EL (cell line): ENCODE results near the gene SLC25A46.
"Not testable (repeated sequence)": the region's sequence is repeated elsewhere in the genome, so short reads cannot be mapped to it uniquely, and the experiment has no call there.

ENCODE experiments used
- DNase-seq: peaks from one replicate; pipeline ENCODE4 v3.0.0-alpha.2; 2016

SLC25A46 gene

GRCh38 chr5:110738812-110739651, at the start of gene SLC25A46:
SLC25A46 (plus strand) TSS chr5:110739007; CDS start chr5:110739120, 113 bp downstream.
- peak; percentile 89 for DNase-seq

- not testable (repeated sequence) for DNase-seq
Observed at GRCh38 chr5:110690587-110690986, 48.2 kb upstream of the SLC25A46 start.

- DNase-seq, result not testable (repeated sequence)
Observed at GRCh38 chr5:110692669-110693068, 46.1 kb upstream of the SLC25A46 start.

- DNase-seq, result no peak
Observed at GRCh38 chr5:110702300-110702699, 36.5 kb upstream of the SLC25A46 start.

- no peak for DNase-seq
Observed at GRCh38 chr5:110702704-110703103, 36.1 kb upstream of the SLC25A46 start.

- DNase-seq, result no peak
Observed at GRCh38 chr5:110703481-110703880, 35.3 kb upstream of the SLC25A46 start.

- DNase-seq, result no peak
Observed at GRCh38 chr5:110705349-110705748, 33.5 kb upstream of the SLC25A46 start.

- no peak for DNase-seq
Observed at GRCh38 chr5:110707260-110707844, 31.5 kb upstream of the SLC25A46 start.

GRCh38 chr5:110716247-110717245, 22.3 kb upstream of the SLC25A46 start:
- DNase-seq, result no peak

GRCh38 chr5:110718311-110718710, 20.5 kb upstream of the SLC25A46 start:
- DNase-seq, result no peak

GRCh38 chr5:110726249-110727024, 12.4 kb upstream of the SLC25A46 start, which contains the start of gene TMEM232:
TMEM232 (minus strand) TSS chr5:110726671; CDS start chr5:110667352, 59,319 bp downstream.
- DNase-seq, result peak; percentile 41

- DNase-seq, result no peak
Observed at GRCh38 chr5:110727025-110727314, 11.8 kb upstream of the SLC25A46 start.

GRCh38 chr5:110731499-110731898, 7.3 kb upstream of the SLC25A46 start:
- DNase-seq, result not testable (repeated sequence)

- DNase-seq, result no peak
Observed at GRCh38 chr5:110734101-110734500, 4.7 kb upstream of the SLC25A46 start.

- DNase-seq, result no peak
Observed at GRCh38 chr5:110735556-110735955, 3.3 kb upstream of the SLC25A46 start.

GRCh38 chr5:110736753-110737152, 2.1 kb upstream of the SLC25A46 start:
- no peak for DNase-seq

GRCh38 chr5:110738503-110738811, 350 bp upstream of the SLC25A46 start:
- no peak for DNase-seq

GRCh38 chr5:110751902-110752762, 13.3 kb downstream of the SLC25A46 start:
- no peak for DNase-seq

- DNase-seq, result no peak
Observed at GRCh38 chr5:110752953-110753352, 14.1 kb downstream of the SLC25A46 start.

GRCh38 chr5:110753600-110753999, 14.8 kb downstream of the SLC25A46 start:
- DNase-seq, result no peak

GRCh38 chr5:110754181-110754580, 15.4 kb downstream of the SLC25A46 start:
- DNase-seq, result no peak
